ENCODE results near the gene IRAG1. TPM values are rescaled to one million over a fixed set of nuclear protein-coding genes. Genes with fewer than 3 reads are reported as not detected.

IRAG1 gene
- total and polyA plus RNA-seq, 2 experiments from 2014 or later, result 1.5 to 2.7 TPM

GRCh38 chr11:10688401-10688800, 5.2 kb downstream of the IRAG1 start:
- Mint-ChIP-seq H3K4me1 (peaks cover 5% of the 10 kb centered on the region; the same call in 1 of the 3 replicates), H3K9me3 (no peaks in the 10 kb centered on the region; the same call in 2 of the 3 replicates), H3K4me3 (no peak overlapping the region), H3K36me3 (ENCODE audit: low read depth) (no peaks in the 10 kb centered on the region), H3K27me3 (ENCODE audit: insufficient read depth, low read depth, poor library complexity) (peaks cover 4% of the 10 kb centered on the region), H3K27ac (no peak overlapping the region)
- H3K27ac ChIP-seq (ENCODE audit: low read depth), result no peak overlapping the region
- H3K79me2 ChIP-seq (replicated peaks; ENCODE audit: insufficient read depth), result no peaks in the 10 kb centered on the region
- H3K27me3 ChIP-seq (ENCODE audit: insufficient read depth), result no peaks in the 10 kb centered on the region
- ATAC-seq (peak; percentile 83), DNase-seq (ENCODE audit: low spot score) (peak; percentile 52)
- H4K20me1 ChIP-seq (replicated peaks; ENCODE audit: insufficient read depth), result no peaks in the 10 kb centered on the region
- no peaks in the 10 kb centered on the region for H3F3A ChIP-seq (replicated peaks; ENCODE audit: low read depth)
- 0 out of 2 replicates have a peak, but pooled peaks cover 2% of the 10 kb centered on the region for H3K9me2 ChIP-seq (ENCODE audit: insufficient read depth)
- H2AFZ ChIP-seq, result no peak overlapping the region
- no peak overlapping the region for H3K4me2 ChIP-seq
- no peak overlapping the region for H3K4me3 ChIP-seq
- H3K4me1 ChIP-seq (ENCODE audit: insufficient read depth), result no peaks in the 10 kb centered on the region
- H3K36me3 ChIP-seq (ENCODE audit: insufficient read depth), result no peaks in the 10 kb centered on the region
- TF ChIP-seq, protein P1, sequence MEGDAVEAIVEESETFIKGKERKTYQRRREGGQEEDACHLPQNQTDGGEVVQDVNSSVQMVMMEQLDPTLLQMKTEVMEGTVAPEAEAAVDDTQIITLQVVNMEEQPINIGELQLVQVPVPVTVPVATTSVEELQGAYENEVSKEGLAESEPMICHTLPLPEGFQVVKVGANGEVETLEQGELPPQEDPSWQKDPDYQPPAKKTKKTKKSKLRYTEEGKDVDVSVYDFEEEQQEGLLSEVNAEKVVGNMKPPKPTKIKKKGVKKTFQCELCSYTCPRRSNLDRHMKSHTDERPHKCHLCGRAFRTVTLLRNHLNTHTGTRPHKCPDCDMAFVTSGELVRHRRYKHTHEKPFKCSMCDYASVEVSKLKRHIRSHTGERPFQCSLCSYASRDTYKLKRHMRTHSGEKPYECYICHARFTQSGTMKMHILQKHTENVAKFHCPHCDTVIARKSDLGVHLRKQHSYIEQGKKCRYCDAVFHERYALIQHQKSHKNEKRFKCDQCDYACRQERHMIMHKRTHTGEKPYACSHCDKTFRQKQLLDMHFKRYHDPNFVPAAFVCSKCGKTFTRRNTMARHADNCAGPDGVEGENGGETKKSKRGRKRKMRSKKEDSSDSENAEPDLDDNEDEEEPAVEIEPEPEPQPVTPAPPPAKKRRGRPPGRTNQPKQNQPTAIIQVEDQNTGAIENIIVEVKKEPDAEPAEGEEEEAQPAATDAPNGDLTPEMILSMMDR (conservative IDR thresholded peaks at IDR 0.05; ENCODE audit: low read depth in 2 of 2), result peak; percentile 25 to 47
- TF ChIP-seq, protein P2, sequence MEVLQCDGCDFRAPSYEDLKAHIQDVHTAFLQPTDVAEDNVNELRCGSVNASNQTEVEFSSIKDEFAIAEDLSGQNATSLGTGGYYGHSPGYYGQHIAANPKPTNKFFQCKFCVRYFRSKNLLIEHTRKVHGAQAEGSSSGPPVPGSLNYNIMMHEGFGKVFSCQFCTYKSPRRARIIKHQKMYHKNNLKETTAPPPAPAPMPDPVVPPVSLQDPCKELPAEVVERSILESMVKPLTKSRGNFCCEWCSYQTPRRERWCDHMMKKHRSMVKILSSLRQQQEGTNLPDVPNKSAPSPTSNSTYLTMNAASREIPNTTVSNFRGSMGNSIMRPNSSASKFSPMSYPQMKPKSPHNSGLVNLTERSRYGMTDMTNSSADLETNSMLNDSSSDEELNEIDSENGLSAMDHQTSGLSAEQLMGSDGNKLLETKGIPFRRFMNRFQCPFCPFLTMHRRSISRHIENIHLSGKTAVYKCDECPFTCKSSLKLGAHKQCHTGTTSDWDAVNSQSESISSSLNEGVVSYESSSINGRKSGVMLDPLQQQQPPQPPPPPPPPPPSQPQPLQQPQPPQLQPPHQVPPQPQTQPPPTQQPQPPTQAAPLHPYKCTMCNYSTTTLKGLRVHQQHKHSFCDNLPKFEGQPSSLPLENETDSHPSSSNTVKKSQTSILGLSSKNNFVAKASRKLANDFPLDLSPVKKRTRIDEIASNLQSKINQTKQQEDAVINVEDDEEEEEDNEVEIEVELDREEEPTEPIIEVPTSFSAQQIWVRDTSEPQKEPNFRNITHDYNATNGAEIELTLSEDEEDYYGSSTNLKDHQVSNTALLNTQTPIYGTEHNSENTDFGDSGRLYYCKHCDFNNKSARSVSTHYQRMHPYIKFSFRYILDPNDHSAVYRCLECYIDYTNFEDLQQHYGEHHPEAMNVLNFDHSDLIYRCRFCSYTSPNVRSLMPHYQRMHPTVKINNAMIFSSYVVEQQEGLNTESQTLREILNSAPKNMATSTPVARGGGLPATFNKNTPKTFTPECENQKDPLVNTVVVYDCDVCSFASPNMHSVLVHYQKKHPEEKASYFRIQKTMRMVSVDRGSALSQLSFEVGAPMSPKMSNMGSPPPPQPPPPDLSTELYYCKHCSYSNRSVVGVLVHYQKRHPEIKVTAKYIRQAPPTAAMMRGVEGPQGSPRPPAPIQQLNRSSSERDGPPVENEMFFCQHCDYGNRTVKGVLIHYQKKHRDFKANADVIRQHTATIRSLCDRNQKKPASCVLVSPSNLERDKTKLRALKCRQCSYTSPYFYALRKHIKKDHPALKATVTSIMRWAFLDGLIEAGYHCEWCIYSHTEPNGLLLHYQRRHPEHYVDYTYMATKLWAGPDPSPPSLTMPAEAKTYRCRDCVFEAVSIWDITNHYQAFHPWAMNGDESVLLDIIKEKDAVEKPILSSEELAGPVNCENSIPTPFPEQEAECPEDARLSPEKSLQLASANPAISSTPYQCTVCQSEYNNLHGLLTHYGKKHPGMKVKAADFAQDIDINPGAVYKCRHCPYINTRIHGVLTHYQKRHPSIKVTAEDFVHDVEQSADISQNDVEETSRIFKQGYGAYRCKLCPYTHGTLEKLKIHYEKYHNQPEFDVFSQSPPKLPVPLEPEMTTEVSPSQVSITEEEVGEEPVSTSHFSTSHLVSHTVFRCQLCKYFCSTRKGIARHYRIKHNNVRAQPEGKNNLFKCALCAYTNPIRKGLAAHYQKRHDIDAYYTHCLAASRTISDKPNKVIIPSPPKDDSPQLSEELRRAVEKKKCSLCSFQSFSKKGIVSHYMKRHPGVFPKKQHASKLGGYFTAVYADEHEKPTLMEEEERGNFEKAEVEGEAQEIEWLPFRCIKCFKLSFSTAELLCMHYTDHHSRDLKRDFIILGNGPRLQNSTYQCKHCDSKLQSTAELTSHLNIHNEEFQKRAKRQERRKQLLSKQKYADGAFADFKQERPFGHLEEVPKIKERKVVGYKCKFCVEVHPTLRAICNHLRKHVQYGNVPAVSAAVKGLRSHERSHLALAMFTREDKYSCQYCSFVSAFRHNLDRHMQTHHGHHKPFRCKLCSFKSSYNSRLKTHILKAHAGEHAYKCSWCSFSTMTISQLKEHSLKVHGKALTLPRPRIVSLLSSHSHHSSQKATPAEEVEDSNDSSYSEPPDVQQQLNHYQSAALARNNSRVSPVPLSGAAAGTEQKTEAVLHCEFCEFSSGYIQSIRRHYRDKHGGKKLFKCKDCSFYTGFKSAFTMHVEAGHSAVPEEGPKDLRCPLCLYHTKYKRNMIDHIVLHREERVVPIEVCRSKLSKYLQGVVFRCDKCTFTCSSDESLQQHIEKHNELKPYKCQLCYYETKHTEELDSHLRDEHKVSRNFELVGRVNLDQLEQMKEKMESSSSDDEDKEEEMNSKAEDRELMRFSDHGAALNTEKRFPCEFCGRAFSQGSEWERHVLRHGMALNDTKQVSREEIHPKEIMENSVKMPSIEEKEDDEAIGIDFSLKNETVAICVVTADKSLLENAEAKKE (CRISPR knock-in tag; IDR thresholded peaks at IDR 0.05), result no peak

DNA sequence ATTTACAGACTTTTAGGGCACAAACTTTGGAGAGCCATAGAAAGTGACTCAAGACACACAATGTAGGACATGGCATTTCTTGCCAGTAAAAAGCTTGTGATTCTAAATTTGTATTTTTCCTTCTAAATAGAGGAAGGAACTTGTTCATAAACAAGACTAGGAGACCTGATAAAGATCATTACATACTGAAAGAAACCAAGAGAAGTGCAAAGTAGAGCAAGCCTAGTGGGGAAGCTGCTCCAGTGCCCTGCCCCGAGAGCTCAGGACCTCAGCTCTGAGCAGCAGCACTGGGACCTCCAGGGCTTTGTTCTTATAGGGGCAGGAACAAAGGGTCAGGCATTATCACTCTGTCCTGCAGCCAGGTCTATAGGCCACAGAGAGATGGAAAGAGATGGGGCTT, 7.2 kb downstream of the IRAG1 start:
- DNase-seq (ENCODE audit: low spot score) (no peak), ATAC-seq (no peak)
- H3K9me3 Mint-ChIP-seq, result no peaks in the 10 kb centered on the region; the same call in 2 of the 3 replicates
- Histone ChIP-seq H3F3A (replicated peaks; ENCODE audit: low read depth) (no peaks in the 10 kb centered on the region), H3K36me3 (ENCODE audit: insufficient read depth) (no peaks in the 10 kb centered on the region), H3K27me3 (ENCODE audit: insufficient read depth) (no peaks in the 10 kb centered on the region), H3K79me2 (replicated peaks; ENCODE audit: insufficient read depth) (no peaks in the 10 kb centered on the region), H3K27ac (ENCODE audit: low read depth) (no peak overlapping the region), H3K4me2 (no peak overlapping the region), H2AFZ (no peak overlapping the region), H4K20me1 (replicated peaks; ENCODE audit: insufficient read depth) (no peaks in the 10 kb centered on the region), H3K4me3 (no peak overlapping the region), H3K4me1 (ENCODE audit: insufficient read depth) (no peaks in the 10 kb centered on the region), H3K9me2 (ENCODE audit: insufficient read depth) (0 out of 2 replicates have a peak, but pooled peaks cover 2% of the 10 kb centered on the region)
- H3K4me3 Mint-ChIP-seq, result no peak overlapping the region
- no peaks in the 10 kb centered on the region for H3K4me1 Mint-ChIP-seq
- peaks cover 3% of the 10 kb centered on the region for H3K27me3 Mint-ChIP-seq (ENCODE audit: insufficient read depth, low read depth, poor library complexity)
- H3K27ac Mint-ChIP-seq, result no peak overlapping the region
- H3K36me3 Mint-ChIP-seq (ENCODE audit: low read depth), result no peaks in the 10 kb centered on the region
- no peak for TF ChIP-seq NANOG (IDR thresholded peaks at IDR 0.05; ENCODE audit: borderline replicate concordance)
- TF ChIP-seq, protein P1 (conservative IDR thresholded peaks at IDR 0.05; ENCODE audit: low read depth in 2 of 2), result no peak
- TF ChIP-seq EZH2phosphoT487 (IDR thresholded peaks at IDR 0.05; ENCODE audit: unreplicated experiment), result no peak
